PC-3 (cell line): ENCODE results near the gene VSIG10L2. TPM values are rescaled to one million over a fixed set of nuclear protein-coding genes. Genes with fewer than 3 reads are reported as not detected.
"Not testable (repeated sequence)": the region's sequence is repeated elsewhere in the genome, so short reads cannot be mapped to it uniquely, and the experiment has no call there.

Source experiments
- ATAC-seq: fragments of 200-7000 bp; cut with Tn5 transposase; 2 replicates; pipeline ENCODE4 v1.9.1; 2020; ENCODE audit warnings: mild to moderate bottlenecking, moderate library complexity
- BruUV-seq: library from RNA; stranded (reverse); fragments of 400-500 nt; replicated peaks from 2 replicates; lab custom pipeline; 2021; lab: Mats Ljungman, UMichigan
- CTCF ChIA-PET: fragments of 300-600 bp; sonication (Branson Sonifier 250); formaldehyde crosslinking; loops from one replicate; lab custom pipeline; 2022; ENCODE audit warnings: antibody characterized with exemption; lab: Charles Lee
- POLR2A ChIA-PET: fragments of 300-600 bp; sonication (Branson Sonifier 250); formaldehyde crosslinking; loops from one replicate; lab custom pipeline; 2022; ENCODE audit warnings: antibody characterized with exemption; ENCODE audit not compliant: unreplicated experiment; lab: Charles Lee
- DNase-seq: peaks from one replicate; pipeline ENCODE4 v3.0.0-alpha.2; 2015
- H2AFZ ChIP-seq: fragments of 300-600 bp; sonication (generic); 2 replicates; pipeline ENCODE4 v1.6.0; 2016; ENCODE audit warnings: antibody characterized with exemption, low read length
- H3F3A ChIP-seq: fragments of 300-600 bp; sonication (generic); one replicate; pipeline ENCODE4 v1.6.0; 2017; ENCODE audit warnings: antibody characterized with exemption, low read length, control low read depth, mild to moderate bottlenecking; ENCODE audit not compliant: unreplicated experiment
- H3K27ac ChIP-seq: fragments of 300-600 bp; sonication (generic); 2 replicates; pipeline ENCODE4 v1.5.1; 2016; ENCODE audit warnings: mild to moderate bottlenecking, low read length
- H3K27me3 ChIP-seq: fragments of 300-600 bp; sonication (generic); 2 replicates; pipeline ENCODE4 v1.6.1; 2016; ENCODE audit warnings: low read length, mixed read lengths
- H3K36me3 ChIP-seq: fragments of 300-600 bp; sonication (generic); 2 replicates; pipeline ENCODE4 v1.6.1; 2016; ENCODE audit warnings: low read depth, mixed run types, low read length, mixed read lengths
- H3K4me1 ChIP-seq: fragments of 300-600 bp; sonication (generic); 2 replicates; pipeline ENCODE4 v1.5.1; 2016; ENCODE audit warnings: low read length; ENCODE audit not compliant: insufficient read depth
- H3K4me2 ChIP-seq: fragments of 300-600 bp; sonication (generic); 2 replicates; pipeline ENCODE4 v1.6.0; 2016; ENCODE audit warnings: low read length
- H3K4me3 ChIP-seq: fragments of 300-600 bp; sonication (generic); 2 replicates; pipeline ENCODE4 v1.5.1; 2016; ENCODE audit warnings: mild to moderate bottlenecking, low read length, mixed read lengths
- H3K79me2 ChIP-seq: fragments of 300-600 bp; sonication (generic); 2 replicates; pipeline ENCODE4 v1.6.1; 2017; ENCODE audit warnings: low read length, mixed read lengths
- H3K9ac ChIP-seq: fragments of 300-600 bp; sonication (generic); 2 replicates; pipeline ENCODE4 v1.6.0; 2016; ENCODE audit warnings: mild to moderate bottlenecking, low read length
- H3K9me2 ChIP-seq: fragments of 300-600 bp; sonication (generic); replicated peaks from 2 replicates; pipeline ENCODE4 v1.6.1; 2016; ENCODE audit warnings: mixed run types, low read length, mixed read lengths
- H3K9me3 ChIP-seq: fragments of 300-600 bp; sonication (generic); 2 replicates; pipeline ENCODE4 v1.6.1; 2016; ENCODE audit warnings: low read length, mixed read lengths
- H4K20me1 ChIP-seq: fragments of 300-600 bp; sonication (generic); 2 replicates; pipeline ENCODE4 v1.6.1; 2016; ENCODE audit warnings: low read length, mixed read lengths
- CTCF ChIP-seq: fragments of 300-600 bp; sonication (generic); conservative IDR thresholded peaks from 2 replicates; pipeline ENCODE4 v1.5.1; 2017; ENCODE audit warnings: antibody characterized with exemption, low read depth, mild to moderate bottlenecking, low read length
- EZH2 ChIP-seq: fragments of 300-600 bp; sonication (generic); IDR thresholded peaks from one replicate; pipeline ENCODE4 v1.6.1; 2017; ENCODE audit warnings: antibody characterized with exemption, mild to moderate bottlenecking, low read length; ENCODE audit not compliant: unreplicated experiment
- EZH2phosphoT487 ChIP-seq: fragments of 300-600 bp; sonication (generic); IDR thresholded peaks from 2 replicates; pipeline ENCODE4 v1.6.1; 2018; ENCODE audit warnings: mild to moderate bottlenecking, antibody characterized with exemption, low read length, borderline replicate concordance
- intact Hi-C: fragments of 100-400 bp; cut with micrococcal nuclease; formaldehyde crosslinking; loops from 2 replicates; pipeline ENCODE4 v1.9.0; 2023
- total RNA-seq: library from RNA; depleted of rRNA; stranded (reverse); fragments of >200 nt; gene quantifications from 2 replicates; pipeline ENCODE4 v1.2.3, GENCODE V29; 2014

Gene VSIG10L2
- total RNA-seq, 1 experiment from 2014 or later = not detected

DNA sequence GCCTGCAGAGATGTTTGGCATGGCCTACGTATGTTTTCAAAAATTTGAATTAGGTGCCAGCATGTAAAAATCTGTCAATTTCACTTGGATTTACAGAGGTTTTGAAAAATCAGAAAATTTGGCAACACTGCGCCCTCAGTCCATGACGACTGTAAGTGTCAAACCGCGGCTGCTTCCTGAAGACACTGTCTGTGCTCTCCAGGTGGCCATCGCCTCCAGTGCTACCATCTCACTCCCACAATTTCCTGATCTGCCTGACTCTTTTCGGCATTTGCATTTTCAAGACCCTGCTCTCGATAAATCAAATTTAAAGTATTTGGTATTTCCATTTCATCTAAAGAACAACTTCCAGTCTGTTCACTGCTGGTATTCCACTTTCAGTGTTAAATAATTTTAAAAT lies 34.6 kb downstream of the VSIG10L2 start:
- H3F3A ChIP-seq = no peaks in the 10 kb centered on the region
- H3K27ac ChIP-seq = no peak overlapping the region
- BruUV-seq = no TSS peak
- no peaks in the 10 kb centered on the region for H3K9me2 ChIP-seq
- peaks cover 14% of the 10 kb centered on the region for H3K4me1 ChIP-seq
- TF ChIP-seq CTCF (no peak), EZH2 (no peak), EZH2phosphoT487 (no peak)
- H2AFZ ChIP-seq = no peak overlapping the region
- ChIA-PET POLR2A (no interaction called here), CTCF (no interaction called here)
- intact Hi-C loops = loop anchor here (10.0 kb wide), 1 partner anchor 54 kb away; no protein-coding TSS in a partner anchor
- H3K4me3 ChIP-seq = no peak overlapping the region
- DNase-seq = no peak
- H4K20me1 ChIP-seq = no peaks in the 10 kb centered on the region
- H3K36me3 ChIP-seq = no peaks in the 10 kb centered on the region
- no peak for ATAC-seq
- H3K9ac ChIP-seq = no peak overlapping the region
- no peaks in the 10 kb centered on the region for H3K79me2 ChIP-seq
- H3K27me3 ChIP-seq = no peaks in the 10 kb centered on the region
- H3K4me2 ChIP-seq = no peak overlapping the region
- H3K9me3 ChIP-seq = no peaks in the 10 kb centered on the region

GRCh38 chr11:125982348-125982730 lies 36.5 kb downstream of the VSIG10L2 start:
- no peak for TF ChIP-seq EZH2phosphoT487
- TF ChIP-seq CTCF = no peak
- TF ChIP-seq EZH2 = no peak
- Histone ChIP-seq H3K9me2 (no peaks in the 10 kb centered on the region), H2AFZ (no peak overlapping the region), H3K79me2 (no peaks in the 10 kb centered on the region), H3K9me3 (no peaks in the 10 kb centered on the region), H3K27me3 (no peaks in the 10 kb centered on the region), H3K4me3 (no peak overlapping the region), H3K4me1 (peaks cover 14% of the 10 kb centered on the region), H4K20me1 (no peaks in the 10 kb centered on the region), H3K4me2 (no peak overlapping the region), H3K9ac (no peak overlapping the region), H3K36me3 (no peaks in the 10 kb centered on the region), H3K27ac (no peak overlapping the region), H3F3A (no peaks in the 10 kb centered on the region)
- ChIA-PET CTCF (no interaction called here), POLR2A (no interaction called here)
- ATAC-seq (no peak), DNase-seq (no peak)
- intact Hi-C loops = loop anchor here (10.0 kb wide), 1 partner anchor 52 kb away; no protein-coding TSS in a partner anchor
- BruUV-seq = no TSS peak

DNA sequence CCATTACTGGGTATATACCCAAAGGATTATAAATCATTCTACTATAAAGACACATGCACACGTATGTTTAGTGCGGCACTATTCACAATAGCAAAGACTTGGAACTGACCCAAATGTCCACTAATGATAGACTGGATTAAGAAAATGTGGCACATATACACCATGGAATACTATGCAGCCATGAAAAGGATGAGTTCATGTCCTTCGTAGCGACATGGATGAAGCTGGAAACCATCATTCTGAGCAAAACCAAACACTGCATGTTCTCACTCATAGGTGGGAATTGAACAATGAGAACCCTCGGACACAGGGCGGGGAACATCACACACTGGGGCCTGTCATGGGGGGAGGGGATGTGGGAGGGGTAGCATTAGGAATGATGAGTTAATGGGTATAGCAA lies 40.1 kb downstream of the VSIG10L2 start:
- H3K4me2 ChIP-seq, H3K9me2 ChIP-seq, CTCF ChIA-PET, H3K9ac ChIP-seq, H3K4me3 ChIP-seq, DNase-seq, H3F3A ChIP-seq, H3K79me2 ChIP-seq, H3K27me3 ChIP-seq, H3K36me3 ChIP-seq, BruUV-seq, POLR2A ChIA-PET, H3K27ac ChIP-seq, H2AFZ ChIP-seq, H4K20me1 ChIP-seq, ATAC-seq, H3K9me3 ChIP-seq: not testable (repeated sequence)
- peaks cover 14% of the 10 kb centered on the region for H3K4me1 ChIP-seq
- intact Hi-C loops = loop anchor here (10.0 kb wide), 1 partner anchor 49 kb away; no protein-coding TSS in a partner anchor
